Activated CD8-positive, alpha-beta T cell treated with anti-CD3 and anti-CD28 coated beads for 36 hours (primary cell): ENCODE data around the gene KLLN. TPM values are rescaled to one million over a fixed set of nuclear protein-coding genes. Genes with fewer than 3 reads are reported as not detected.
"Not testable (repeated sequence)": the region's sequence is repeated elsewhere in the genome, so short reads cannot be mapped to it uniquely, and the experiment has no call there.

ENCODE experiments used
- ATAC-seq: fragments of 200-7000 bp; cut with Tn5 transposase; one replicate; pipeline ENCODE4 v1.10.0; 2021; ENCODE audit warnings: mild to moderate bottlenecking, moderate library complexity
- CTCF ChIA-PET: fragments of 350-600 bp; sonication (Branson Sonifier 250); formaldehyde crosslinking; loops from one replicate; lab custom pipeline; 2021; ENCODE audit warnings: antibody characterized with exemption; lab: Charles Lee
- POLR2A ChIA-PET: fragments of 350-600 bp; sonication (Branson Sonifier 250); formaldehyde crosslinking; loops from one replicate; lab custom pipeline; 2021; ENCODE audit warnings: antibody characterized with exemption; lab: Charles Lee
- DNase-seq: peaks from one replicate; pipeline ENCODE4 v3.0.0-alpha.2; 2020
- H3K27ac Mint-ChIP-seq: one replicate; pipeline ENCODE4 v1.8.0; 2021; ENCODE audit warnings: mild to moderate bottlenecking, mixed read lengths
- H3K27me3 Mint-ChIP-seq: one replicate; pipeline ENCODE4 v1.8.0; 2021; ENCODE audit warnings: mixed read lengths
- H3K36me3 Mint-ChIP-seq: one replicate; pipeline ENCODE4 v1.8.0; 2021; ENCODE audit warnings: low read depth, mixed read lengths
- H3K4me1 Mint-ChIP-seq: one replicate; pipeline ENCODE4 v1.8.0; 2021; ENCODE audit warnings: low read depth, mixed read lengths
- H3K4me3 Mint-ChIP-seq: one replicate; pipeline ENCODE4 v1.8.0; 2021; ENCODE audit warnings: mild to moderate bottlenecking, moderate library complexity, mixed read lengths
- H3K9me3 Mint-ChIP-seq: one replicate; pipeline ENCODE4 v1.8.0; 2021; ENCODE audit warnings: mixed read lengths
- CTCF ChIP-seq: fragments of 200-600 bp; IDR thresholded peaks from one replicate; pipeline ENCODE4 v1.8.0; 2022; ENCODE audit warnings: antibody characterized with exemption, mild to moderate bottlenecking
- intact Hi-C: fragments of 100-400 bp; cut with micrococcal nuclease; formaldehyde crosslinking; loops from one replicate; pipeline ENCODE4 v1.10.0; 2022
- total RNA-seq, 2 experiments: library from RNA; stranded (reverse); gene quantifications; one replicate each; pipeline ENCODE4 v1.2.3, GENCODE V29; 2021

Gene KLLN
- total RNA-seq: under 1 TPM; 0.43 to 0.61 TPM

- H3K27ac Mint-ChIP-seq: peak within 1 kb of the TSS; percentile 95
- CTCF ChIA-PET: interaction anchor here (0.8 to 7.5 kb wide), 7 partner anchors 13 to 525 kb away, joined by 3 to 63 read pairs (median 5); partner anchors contain the start of gene ATAD1
- intact Hi-C loops: loop anchor here (5.0 kb wide), 2 partner anchors 46 to 524 kb away; partner anchors contain the start of gene ATAD1
- DNase-seq (peak; percentile 85), ATAC-seq (peak; percentile 67)
- peaks cover 26% of the 10 kb centered on the region for H3K4me1 Mint-ChIP-seq
- H3K36me3 Mint-ChIP-seq: peaks cover 23% of the 10 kb centered on the region
- peak within 1 kb of the TSS; percentile 87 for H3K4me3 Mint-ChIP-seq
- TF ChIP-seq CTCF: no peak
- POLR2A ChIA-PET: interaction anchor here (0.6 to 3.9 kb wide), 13 partner anchors 9 to 527 kb away, joined by 3 to 28 read pairs (median 3); partner anchors contain the start of gene ATAD1
- no peaks in the 10 kb centered on the region for H3K27me3 Mint-ChIP-seq
- no peaks in the 10 kb centered on the region for H3K9me3 Mint-ChIP-seq
Observed at GRCh38 chr10:87863053-87863943, at the start of gene KLLN, which contains the start of gene PTEN. TSS of gene KLLN (minus strand) at chr10:87863533. CDS start at chr10:87862487, 1,046 bp downstream. TSS of gene PTEN (plus strand) at chr10:87863625. CDS start at chr10:87864470, 845 bp downstream.

GRCh38 chr10:87903396-87903795 is 40.1 kb upstream of the KLLN start:
- H3K36me3 Mint-ChIP-seq: peaks cover 85% of the 10 kb centered on the region
- peaks cover 40% of the 10 kb centered on the region for H3K4me1 Mint-ChIP-seq
- H3K27me3 Mint-ChIP-seq, ATAC-seq, intact Hi-C loops, H3K27ac Mint-ChIP-seq, H3K4me3 Mint-ChIP-seq, DNase-seq, POLR2A ChIA-PET: not testable (repeated sequence)
- H3K9me3 Mint-ChIP-seq: peaks cover 24% of the 10 kb centered on the region
- CTCF ChIA-PET: interaction anchor here (1.2 kb wide), 1 partner anchor 8 kb away, joined by 4 read pairs; no protein-coding TSS in a partner anchor

- POLR2A ChIA-PET: interaction anchor here (0.9 kb wide), 1 partner anchor 15 kb away, joined by 3 read pairs; no protein-coding TSS in a partner anchor
- Mint-ChIP-seq H3K36me3 (peaks cover 79% of the 10 kb centered on the region), H3K4me1 (peaks cover 37% of the 10 kb centered on the region), H3K9me3 (peaks cover 21% of the 10 kb centered on the region)
- CTCF ChIA-PET, H3K4me3 Mint-ChIP-seq, H3K27me3 Mint-ChIP-seq, DNase-seq, H3K27ac Mint-ChIP-seq, intact Hi-C loops, ATAC-seq: not testable (repeated sequence)
Observed at GRCh38 chr10:87897957-87898356, 34.6 kb upstream of the KLLN start.

- intact Hi-C loops: no loop called here
- peaks cover 43% of the 10 kb centered on the region for H3K4me1 Mint-ChIP-seq
- DNase-seq: no peak
- ChIA-PET POLR2A (no interaction called here), CTCF (no interaction called here)
- no peak overlapping the region for H3K4me3 Mint-ChIP-seq
- TF ChIP-seq CTCF: no peak
- peaks cover 12% of the 10 kb centered on the region for H3K9me3 Mint-ChIP-seq
- no peak for ATAC-seq
- no peaks in the 10 kb centered on the region for H3K27me3 Mint-ChIP-seq
- H3K27ac Mint-ChIP-seq: no peak overlapping the region
- peaks cover 67% of the 10 kb centered on the region for H3K36me3 Mint-ChIP-seq
Observed at GRCh38 chr10:87896216-87896615, 32.9 kb upstream of the KLLN start.

- CTCF ChIA-PET: interaction anchor here (1.1 to 1.2 kb wide), 2 partner anchors 8 to 243 kb away, joined by 3 to 4 read pairs; no protein-coding TSS in a partner anchor
- Mint-ChIP-seq H3K4me3 (no peak overlapping the region), H3K27me3 (no peaks in the 10 kb centered on the region), H3K27ac (no peak overlapping the region), H3K9me3 (peaks cover 10% of the 10 kb centered on the region), H3K36me3 (peaks cover 62% of the 10 kb centered on the region), H3K4me1 (peaks cover 38% of the 10 kb centered on the region)
- ATAC-seq (no peak), DNase-seq (no peak)
- TF ChIP-seq CTCF: no peak
- POLR2A ChIA-PET: interaction anchor here (0.7 kb wide), 1 partner anchor 152 kb away, joined by 3 read pairs; no protein-coding TSS in a partner anchor
- intact Hi-C loops: no loop called here
Observed at GRCh38 chr10:87895430-87895829, 32.1 kb upstream of the KLLN start.
